GM12891 (cell line): ENCODE data around the gene MDN1.

Source experiments
- PAX5 ChIP-seq: IDR thresholded peaks from 2 replicates; pipeline ENCODE4 v1.6.1; 2011; ENCODE audit warnings: low read length, moderate library complexity, mild to moderate bottlenecking; ENCODE audit not compliant: insufficient read depth, severe bottlenecking
- POLR2A ChIP-seq: IDR thresholded peaks from 2 replicates; pipeline ENCODE4 v1.6.1; 2011; ENCODE audit warnings: low read depth, low read length, control low read depth
- POLR2AphosphoS5 ChIP-seq: IDR thresholded peaks from 2 replicates; pipeline ENCODE4 v1.6.1; 2011; ENCODE audit warnings: low read depth, low read length, control low read depth
- POU2F2 ChIP-seq: IDR thresholded peaks from 2 replicates; pipeline ENCODE4 v1.6.1; 2011; ENCODE audit warnings: low read depth, mild to moderate bottlenecking, control low read depth, low read length, moderate library complexity
- SPI1 ChIP-seq: IDR thresholded peaks from 2 replicates; pipeline ENCODE4 v1.6.1; 2011; ENCODE audit warnings: low read depth, low read length, control low read depth
- TAF1 ChIP-seq: IDR thresholded peaks from 2 replicates; pipeline ENCODE4 v1.6.1; 2011; ENCODE audit warnings: low read depth, low read length, control low read depth

- no peak for TF ChIP-seq POLR2A
- TF ChIP-seq POLR2AphosphoS5: no peak
- TF ChIP-seq TAF1: no peak
- no peak for TF ChIP-seq SPI1
- no peak for TF ChIP-seq POU2F2
- TF ChIP-seq PAX5: no peak
Measured at GRCh38 chr6:89775150-89775549, 44.4 kb downstream of the MDN1 start.
